ENCODE results near the gene CTH. TPM values are rescaled to one million over a fixed set of nuclear protein-coding genes. Genes with fewer than 3 reads are reported as not detected.
"Not testable (repeated sequence)": the region's sequence is repeated elsewhere in the genome, so short reads cannot be mapped to it uniquely, and the experiment has no call there.

CTH gene
- total RNA-seq, 1 donor from 2014 or later = 5.0 TPM

GRCh38 chr1:70442490-70442889, 31.4 kb downstream of the CTH start:
- Histone ChIP-seq H3K27me3 (ENCODE audit: low read depth) (no peaks in the 10 kb centered on the region), H3K4me1 (no peaks in the 10 kb centered on the region), H3K27ac (no peak overlapping the region), H3K9me3 (no peaks in the 10 kb centered on the region), H3K4me3 (no peak overlapping the region), H3K36me3 (peaks cover 6% of the 10 kb centered on the region)
- intact Hi-C loops (cut with DNase I) = no loop called here
- no peak for DNase-seq
- TF ChIP-seq CTCF (IDR thresholded peaks at IDR 0.05) = no peak
- no peak for ATAC-seq

GRCh38 chr1:70443739-70444138, 32.7 kb downstream of the CTH start:
- Histone ChIP-seq H3K4me1 (no peaks in the 10 kb centered on the region), H3K4me3 (no peak overlapping the region), H3K36me3 (peaks cover 6% of the 10 kb centered on the region), H3K27me3 (ENCODE audit: low read depth) (no peaks in the 10 kb centered on the region), H3K9me3 (no peaks in the 10 kb centered on the region), H3K27ac (no peak overlapping the region)
- ATAC-seq = no peak
- DNase-seq = no peak
- TF ChIP-seq CTCF (IDR thresholded peaks at IDR 0.05) = no peak
- intact Hi-C loops (cut with DNase I) = no loop called here

- no peak for TF ChIP-seq CTCF (IDR thresholded peaks at IDR 0.05)
- no peaks in the 10 kb centered on the region for H3K4me1 ChIP-seq
- H3K9me3 ChIP-seq = no peaks in the 10 kb centered on the region
- no peaks in the 10 kb centered on the region for H3K36me3 ChIP-seq
- no peak overlapping the region for H3K4me3 ChIP-seq
- no peaks in the 10 kb centered on the region for H3K27me3 ChIP-seq (ENCODE audit: low read depth)
- intact Hi-C loops (cut with DNase I) = no loop called here
- no peak overlapping the region for H3K27ac ChIP-seq
- ATAC-seq (no peak), DNase-seq (no peak)
Measured at GRCh38 chr1:70449049-70449448, 38.0 kb downstream of the CTH start.

- H3K36me3 ChIP-seq; H3K9me3 ChIP-seq; H3K27me3 ChIP-seq (ENCODE audit: low read depth); ATAC-seq; H3K4me3 ChIP-seq; intact Hi-C loops (cut with DNase I); H3K27ac ChIP-seq; H3K4me1 ChIP-seq; DNase-seq: not testable (repeated sequence)
Measured at GRCh38 chr1:70452164-70452939, 41.3 kb downstream of the CTH start.

- intact Hi-C loops (cut with DNase I) = no loop called here
- no peaks in the 10 kb centered on the region for H3K4me1 ChIP-seq
- H3K36me3 ChIP-seq = no peaks in the 10 kb centered on the region
- no peak for TF ChIP-seq CTCF (IDR thresholded peaks at IDR 0.05)
- no peaks in the 10 kb centered on the region for H3K9me3 ChIP-seq
- no peak overlapping the region for H3K4me3 ChIP-seq
- DNase-seq (no peak), ATAC-seq (no peak)
- H3K27me3 ChIP-seq (ENCODE audit: low read depth) = no peaks in the 10 kb centered on the region
- H3K27ac ChIP-seq = no peak overlapping the region
Measured at GRCh38 chr1:70455291-70455690, 44.2 kb downstream of the CTH start.

GRCh38 chr1:70458131-70458530, 47.1 kb downstream of the CTH start:
- ATAC-seq (no peak), DNase-seq (no peak)
- intact Hi-C loops (cut with DNase I) = no loop called here
- Histone ChIP-seq H3K27ac (no peak overlapping the region), H3K36me3 (no peaks in the 10 kb centered on the region), H3K4me3 (no peak overlapping the region), H3K4me1 (no peaks in the 10 kb centered on the region), H3K27me3 (ENCODE audit: low read depth) (no peaks in the 10 kb centered on the region), H3K9me3 (no peaks in the 10 kb centered on the region)
- TF ChIP-seq CTCF (IDR thresholded peaks at IDR 0.05) = no peak

All from lower lobe of right lung (tissue), 2 donors.